ENCODE data around the gene GBX1.

GBX1 gene

GRCh38 chr7:151125470-151125845 is 42.0 kb downstream of the GBX1 start:
- DNase-seq: no peak

DNA sequence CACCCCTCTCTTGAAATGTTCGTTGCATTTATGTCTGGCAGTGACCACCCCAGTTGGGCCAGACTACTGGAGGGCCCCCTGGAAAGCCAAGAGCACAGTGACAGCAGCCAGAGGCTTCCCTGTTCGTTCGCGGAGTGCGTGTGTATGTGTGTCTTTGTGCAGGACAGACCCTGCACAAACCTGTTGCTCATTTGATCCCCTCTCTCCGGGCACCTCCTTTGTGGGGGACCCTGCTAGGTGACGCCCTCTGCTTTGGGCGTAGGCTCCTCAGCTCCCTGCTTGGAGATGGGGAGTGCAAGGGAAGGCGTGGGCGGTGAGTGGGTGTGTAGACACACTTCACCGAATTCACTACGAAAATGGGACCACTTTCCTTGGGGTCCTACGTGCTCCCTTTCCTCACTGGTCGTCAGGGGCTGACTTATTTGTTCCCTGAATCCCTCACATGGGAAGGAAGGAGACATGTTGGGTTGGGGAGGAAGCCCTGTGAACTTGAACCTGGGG is 42.5 kb downstream of the GBX1 start:
- DNase-seq: no peak

- no peak for DNase-seq
Measured at GRCh38 chr7:151124481-151124880, 43.0 kb downstream of the GBX1 start.

DNA sequence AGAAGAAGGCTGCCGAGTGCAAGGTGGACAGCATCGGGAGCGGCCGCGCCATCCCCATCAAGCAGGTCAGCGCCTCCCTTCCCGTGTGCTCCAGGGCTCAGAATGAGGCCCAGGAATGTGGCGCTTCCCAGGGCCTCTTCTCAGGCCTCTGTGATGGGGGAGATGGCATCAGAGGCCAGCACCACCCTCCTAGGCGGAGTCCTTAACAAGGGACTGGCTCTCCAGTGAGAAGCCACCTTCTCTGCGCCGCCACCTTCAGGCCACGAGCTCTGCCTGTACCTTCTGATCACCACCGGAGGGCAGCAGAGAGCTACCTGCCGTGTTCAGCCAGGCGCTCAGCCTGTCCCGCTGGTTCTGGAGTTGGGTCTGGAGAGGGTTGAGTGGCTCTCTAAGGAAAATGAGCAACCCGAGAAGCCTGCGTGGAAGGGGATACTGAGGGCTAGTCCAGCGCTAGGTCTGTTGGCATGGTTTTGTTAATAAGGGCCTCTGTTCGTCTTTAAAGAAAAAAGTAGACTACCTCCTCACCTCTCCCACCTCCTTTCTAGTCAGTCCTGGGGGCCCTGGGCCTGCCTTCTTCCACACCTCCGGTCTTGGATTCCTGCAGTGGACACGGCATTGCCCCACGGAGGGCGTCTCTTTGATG is 43.6 kb downstream of the GBX1 start:
- no peak for DNase-seq

GRCh38 chr7:151123158-151123821 is 44.2 kb downstream of the GBX1 start:
- no peak for DNase-seq

- no peak for DNase-seq
Measured at GRCh38 chr7:151122796-151123157, 44.7 kb downstream of the GBX1 start.

DNA sequence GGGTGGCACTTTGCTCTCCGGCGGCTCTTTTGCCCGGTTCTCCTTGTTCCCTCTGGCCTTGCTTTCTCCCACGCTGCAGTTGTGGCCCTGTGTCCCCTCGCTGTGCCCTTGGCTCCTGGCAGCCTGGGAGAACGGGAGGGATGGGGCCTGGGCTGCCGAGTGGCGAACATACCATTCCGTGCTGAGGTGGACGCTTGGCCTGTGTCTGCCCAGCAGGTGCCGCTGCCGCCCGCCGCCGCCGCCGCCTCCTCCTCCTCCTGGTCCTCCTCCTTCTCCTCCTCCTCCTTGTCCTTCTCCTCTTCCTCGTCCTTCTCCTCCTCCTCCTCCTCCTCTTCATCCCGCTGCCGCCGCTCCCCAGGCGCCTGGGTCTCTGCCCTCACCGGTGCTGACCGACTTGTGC is 45.2 kb downstream of the GBX1 start:
- DNase-seq: no peak

- no peak for DNase-seq
Measured at GRCh38 chr7:151121380-151122170, 45.9 kb downstream of the GBX1 start.

GRCh38 chr7:151120896-151121295 is 46.6 kb downstream of the GBX1 start:
- no peak for DNase-seq

DNA sequence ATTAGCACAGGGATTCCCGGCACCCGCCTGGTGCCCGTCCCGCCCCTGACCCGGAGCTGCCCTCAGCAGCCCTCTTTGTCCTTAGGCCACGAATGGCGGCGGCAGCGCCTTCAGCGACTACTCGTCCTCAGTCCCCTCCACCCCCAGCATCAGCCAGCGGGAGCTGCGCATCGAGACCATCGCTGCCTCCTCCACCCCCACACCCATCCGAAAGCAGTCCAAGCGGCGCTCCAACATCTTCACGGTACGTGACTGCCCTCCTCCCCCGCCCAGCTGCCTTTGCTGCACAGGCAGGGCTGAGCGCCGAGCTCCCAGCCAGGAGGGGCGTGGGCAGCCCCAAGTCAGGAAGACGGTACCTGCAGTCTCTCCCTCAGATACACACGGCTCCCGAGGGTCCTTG is 47.6 kb downstream of the GBX1 start:
- no peak for DNase-seq

- no peak for DNase-seq
Measured at GRCh38 chr7:151119055-151119415, 48.5 kb downstream of the GBX1 start.

- no peak for DNase-seq
Measured at GRCh38 chr7:151118108-151119054, 49.1 kb downstream of the GBX1 start.

GRCh38 chr7:151117565-151117964 is 49.9 kb downstream of the GBX1 start:
- DNase-seq: no peak

DNA sequence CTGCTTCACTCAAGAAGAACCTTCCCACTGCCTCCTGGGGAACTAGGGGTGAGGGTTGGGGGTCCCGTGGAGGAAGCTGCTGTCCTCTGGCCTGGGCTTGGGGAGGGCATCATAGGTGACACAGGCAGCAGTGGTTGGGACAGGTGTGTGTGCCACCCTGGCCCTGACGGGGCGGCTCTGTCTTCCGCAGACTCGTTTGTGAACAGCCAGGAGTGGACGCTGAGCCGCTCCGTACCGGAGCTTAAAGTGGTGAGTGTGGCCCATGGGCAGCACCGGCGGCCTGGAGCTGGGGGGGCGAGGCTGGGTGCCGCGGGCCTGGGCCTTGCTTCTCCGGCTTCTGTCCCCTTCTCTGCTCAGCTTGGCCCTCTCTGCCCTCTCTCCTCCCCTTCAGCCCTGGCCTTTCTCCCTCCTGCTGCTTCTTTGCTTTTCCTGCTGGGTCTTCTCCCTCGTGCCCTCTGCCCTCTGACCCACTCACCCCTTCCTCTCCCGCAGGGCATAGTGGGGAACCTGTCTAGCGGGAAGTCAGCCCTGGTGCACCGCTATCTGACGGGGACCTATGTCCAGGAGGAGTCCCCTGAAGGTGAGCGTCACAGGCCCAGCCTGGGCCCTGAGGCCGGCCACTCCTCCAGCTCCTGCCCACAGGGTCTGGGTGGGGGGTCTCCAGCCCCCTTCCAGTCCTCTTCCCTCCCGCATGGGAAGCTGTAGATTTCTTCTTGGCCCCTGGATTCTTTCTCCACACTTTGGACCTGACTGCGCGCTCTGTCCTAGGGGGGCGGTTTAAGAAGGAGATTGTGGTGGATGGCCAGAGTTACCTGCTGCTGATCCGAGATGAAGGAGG is 50.7 kb downstream of the GBX1 start:
- DNase-seq: no peak

- DNase-seq: no peak
Measured at GRCh38 chr7:151115836-151116418, 51.6 kb downstream of the GBX1 start.

DNA sequence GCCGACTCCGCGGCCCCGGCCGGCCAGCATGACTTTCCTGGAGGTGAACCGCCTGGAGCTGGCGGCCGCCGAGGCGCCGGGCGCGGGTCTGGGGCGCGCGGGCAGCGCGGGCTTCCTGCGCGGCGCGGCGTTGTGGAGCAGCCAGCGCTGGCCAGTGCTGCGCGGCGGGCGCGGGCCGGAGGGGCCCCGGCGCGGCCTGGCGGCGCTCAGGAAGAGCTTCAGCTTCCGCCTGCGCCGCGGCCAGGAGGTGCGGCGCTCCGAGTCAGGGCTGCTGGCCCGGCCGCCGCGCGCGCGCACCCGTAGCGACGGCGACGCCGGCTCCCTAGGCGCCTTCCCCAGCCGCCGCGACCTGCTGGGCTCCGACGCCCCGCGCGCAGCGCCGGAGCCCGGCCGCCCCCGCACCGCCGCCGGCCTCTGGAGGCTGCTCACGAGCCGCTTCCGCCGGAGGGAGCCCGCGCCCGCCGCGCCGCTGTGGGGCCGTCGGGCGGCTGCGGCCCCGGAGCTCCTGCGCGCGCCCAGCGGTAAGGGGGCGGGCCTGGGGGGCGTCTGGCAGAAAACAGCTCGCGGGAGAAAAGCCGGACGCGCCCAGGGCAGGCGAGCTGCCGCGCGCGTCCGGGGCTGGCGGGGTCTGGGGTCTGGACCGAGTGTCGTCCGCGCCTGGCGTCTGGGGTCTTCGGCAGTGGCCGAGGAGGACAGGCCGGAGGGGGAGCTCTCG is 52.2 kb downstream of the GBX1 start:
- no peak for DNase-seq

- DNase-seq: no peak
Measured at GRCh38 chr7:151114151-151115090, 53.1 kb downstream of the GBX1 start.

- DNase-seq: no peak
Measured at GRCh38 chr7:151113344-151114150, 53.9 kb downstream of the GBX1 start.
